Ishikawa (cell line): ENCODE data around the gene KCNIP3.

Experiments used
- EP300 ChIP-seq: IDR thresholded peaks from 2 replicates; pipeline ENCODE4 v1.6.1; 2012; ENCODE audit warnings: borderline replicate concordance
- RAD21 ChIP-seq: IDR thresholded peaks from 2 replicates; pipeline ENCODE4 v1.6.1; 2012; ENCODE audit warnings: low read depth
- TEAD4 ChIP-seq: IDR thresholded peaks from 2 replicates; pipeline ENCODE4 v1.6.1; 2012
- TF ChIP-seq, protein P1 (sequence below): IDR thresholded peaks from 2 replicates; pipeline ENCODE4 v1.6.1; 2012; ENCODE audit warnings: low read depth, mild to moderate bottlenecking

DNA sequence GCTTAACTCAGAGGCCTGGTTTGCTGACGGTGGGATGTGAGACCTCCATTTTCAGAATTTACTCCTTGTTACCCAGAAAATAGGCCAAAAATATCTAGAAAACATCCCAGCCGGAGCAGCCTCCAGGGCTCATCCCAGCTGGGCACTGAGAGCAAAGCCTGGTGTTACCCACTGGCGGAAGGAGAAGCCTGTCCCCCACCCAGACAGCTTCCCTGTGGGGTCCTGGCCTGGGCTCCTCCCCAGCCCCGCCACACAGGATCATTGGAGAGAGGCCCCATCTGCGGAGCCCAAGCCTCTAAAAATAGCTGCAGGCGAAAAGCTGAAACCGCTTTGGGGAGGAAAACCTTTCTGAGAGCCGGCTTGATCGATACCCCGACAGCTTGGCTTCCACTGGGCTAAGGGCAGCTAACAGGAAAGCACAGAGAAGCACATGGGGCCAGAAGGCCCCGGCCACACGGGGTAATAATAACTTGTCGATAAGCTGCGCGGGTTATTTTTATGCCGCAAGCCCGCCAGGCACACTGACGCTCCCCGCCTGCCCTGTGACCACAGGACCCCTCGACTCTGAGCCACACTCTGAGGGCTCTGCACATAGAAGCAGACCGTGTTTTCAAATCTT lies 78.5 kb downstream of the KCNIP3 start:
- no peak for TF ChIP-seq EP300
- no peak for TF ChIP-seq TEAD4
- TF ChIP-seq RAD21: no peak
- TF ChIP-seq, protein P1, sequence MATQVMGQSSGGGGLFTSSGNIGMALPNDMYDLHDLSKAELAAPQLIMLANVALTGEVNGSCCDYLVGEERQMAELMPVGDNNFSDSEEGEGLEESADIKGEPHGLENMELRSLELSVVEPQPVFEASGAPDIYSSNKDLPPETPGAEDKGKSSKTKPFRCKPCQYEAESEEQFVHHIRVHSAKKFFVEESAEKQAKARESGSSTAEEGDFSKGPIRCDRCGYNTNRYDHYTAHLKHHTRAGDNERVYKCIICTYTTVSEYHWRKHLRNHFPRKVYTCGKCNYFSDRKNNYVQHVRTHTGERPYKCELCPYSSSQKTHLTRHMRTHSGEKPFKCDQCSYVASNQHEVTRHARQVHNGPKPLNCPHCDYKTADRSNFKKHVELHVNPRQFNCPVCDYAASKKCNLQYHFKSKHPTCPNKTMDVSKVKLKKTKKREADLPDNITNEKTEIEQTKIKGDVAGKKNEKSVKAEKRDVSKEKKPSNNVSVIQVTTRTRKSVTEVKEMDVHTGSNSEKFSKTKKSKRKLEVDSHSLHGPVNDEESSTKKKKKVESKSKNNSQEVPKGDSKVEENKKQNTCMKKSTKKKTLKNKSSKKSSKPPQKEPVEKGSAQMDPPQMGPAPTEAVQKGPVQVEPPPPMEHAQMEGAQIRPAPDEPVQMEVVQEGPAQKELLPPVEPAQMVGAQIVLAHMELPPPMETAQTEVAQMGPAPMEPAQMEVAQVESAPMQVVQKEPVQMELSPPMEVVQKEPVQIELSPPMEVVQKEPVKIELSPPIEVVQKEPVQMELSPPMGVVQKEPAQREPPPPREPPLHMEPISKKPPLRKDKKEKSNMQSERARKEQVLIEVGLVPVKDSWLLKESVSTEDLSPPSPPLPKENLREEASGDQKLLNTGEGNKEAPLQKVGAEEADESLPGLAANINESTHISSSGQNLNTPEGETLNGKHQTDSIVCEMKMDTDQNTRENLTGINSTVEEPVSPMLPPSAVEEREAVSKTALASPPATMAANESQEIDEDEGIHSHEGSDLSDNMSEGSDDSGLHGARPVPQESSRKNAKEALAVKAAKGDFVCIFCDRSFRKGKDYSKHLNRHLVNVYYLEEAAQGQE: no peak
